SIG-M5 treated with dmso at 0.1 percent for 504 hours (cell line): ENCODE measurements around the gene CADPS2.
"Not testable (repeated sequence)": the region's sequence is repeated elsewhere in the genome, so short reads cannot be mapped to it uniquely, and the experiment has no call there.

Experiments used
- DNase-seq: peaks from one replicate; lab custom pipeline; 2025; ENCODE audit not compliant: unreplicated experiment; lab: John Stamatoyannopoulos, UW

CADPS2 gene

DNA sequence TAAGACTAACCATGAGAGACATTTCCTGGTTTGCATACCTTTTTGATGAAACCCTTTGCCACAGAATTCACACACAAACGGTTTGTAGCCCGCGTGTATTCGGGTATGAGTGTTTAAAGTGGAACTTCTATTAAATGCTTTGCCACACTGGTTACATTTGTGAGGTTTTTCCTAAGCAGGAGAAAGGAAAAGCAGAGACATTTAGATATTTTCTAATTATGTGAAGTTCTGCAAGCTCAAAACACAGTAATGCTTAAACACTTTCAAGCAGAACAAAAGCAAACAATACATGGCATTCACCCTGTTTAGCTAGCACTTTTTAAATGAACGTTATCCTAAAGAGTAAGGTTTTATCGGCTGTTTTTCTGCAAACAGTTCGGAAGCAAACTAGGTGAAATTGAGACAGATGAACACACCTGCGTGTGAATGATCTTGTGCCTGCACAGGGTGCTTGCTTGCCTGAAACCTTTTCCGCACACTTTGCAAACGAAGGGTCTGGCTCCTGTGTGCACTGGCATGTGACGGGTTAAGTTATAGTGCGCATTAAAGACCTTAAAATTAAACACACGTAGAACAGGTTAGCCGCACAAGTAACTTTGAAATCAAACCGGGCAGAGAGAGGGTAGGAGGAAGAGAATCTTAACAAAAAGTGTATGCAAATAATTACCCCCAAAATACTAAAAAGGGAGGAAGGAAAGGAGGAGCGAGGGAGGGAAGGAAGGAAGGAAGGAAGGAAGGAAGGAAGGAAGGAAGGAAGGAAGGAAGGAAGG lies 583.3 kb downstream of the CADPS2 start:
- DNase-seq: no peak

DNA sequence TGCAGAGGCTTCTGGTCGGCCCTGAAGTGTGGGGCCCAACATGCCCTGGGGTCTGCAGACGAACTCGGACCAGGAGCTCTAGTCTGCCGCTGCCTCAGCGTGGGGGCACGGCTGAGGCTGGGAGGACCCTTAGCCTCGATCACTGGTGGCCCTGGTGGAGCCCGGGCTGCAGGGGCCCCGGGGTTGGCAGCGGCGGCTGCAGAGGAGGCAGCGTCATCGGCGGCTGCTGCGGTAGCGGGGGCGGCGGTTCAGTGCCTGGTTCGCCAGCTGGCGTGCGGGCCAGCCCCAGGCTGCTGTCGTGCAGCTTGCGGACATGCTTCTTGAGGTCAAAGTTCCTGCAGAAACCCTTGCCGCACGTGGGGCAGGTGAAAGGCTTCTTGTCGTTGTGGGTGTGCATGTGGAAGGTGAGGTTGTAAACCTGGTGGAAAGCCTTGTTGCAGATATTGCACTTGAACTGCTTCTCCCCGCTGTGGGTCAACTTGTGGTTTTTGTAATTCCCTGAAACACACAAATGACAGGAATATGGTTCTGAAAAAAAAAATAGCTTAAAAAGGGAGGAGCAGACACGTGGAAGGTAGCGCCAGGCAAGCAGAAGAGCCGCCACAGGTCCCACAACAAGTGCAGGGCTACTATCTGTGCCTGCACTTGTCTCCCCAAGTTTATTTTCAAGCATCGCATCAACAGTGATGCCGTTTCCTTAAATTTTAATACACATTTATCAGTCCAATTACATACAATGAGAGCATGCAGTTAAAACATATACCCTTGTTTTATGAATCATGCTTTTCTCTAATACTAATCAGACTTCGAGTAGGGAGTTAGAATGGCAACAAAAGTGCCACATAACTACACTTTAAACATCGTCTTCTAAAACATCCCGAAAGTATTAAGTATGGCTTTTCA lies 584.2 kb downstream of the CADPS2 start:
- DNase-seq: no peak

DNA sequence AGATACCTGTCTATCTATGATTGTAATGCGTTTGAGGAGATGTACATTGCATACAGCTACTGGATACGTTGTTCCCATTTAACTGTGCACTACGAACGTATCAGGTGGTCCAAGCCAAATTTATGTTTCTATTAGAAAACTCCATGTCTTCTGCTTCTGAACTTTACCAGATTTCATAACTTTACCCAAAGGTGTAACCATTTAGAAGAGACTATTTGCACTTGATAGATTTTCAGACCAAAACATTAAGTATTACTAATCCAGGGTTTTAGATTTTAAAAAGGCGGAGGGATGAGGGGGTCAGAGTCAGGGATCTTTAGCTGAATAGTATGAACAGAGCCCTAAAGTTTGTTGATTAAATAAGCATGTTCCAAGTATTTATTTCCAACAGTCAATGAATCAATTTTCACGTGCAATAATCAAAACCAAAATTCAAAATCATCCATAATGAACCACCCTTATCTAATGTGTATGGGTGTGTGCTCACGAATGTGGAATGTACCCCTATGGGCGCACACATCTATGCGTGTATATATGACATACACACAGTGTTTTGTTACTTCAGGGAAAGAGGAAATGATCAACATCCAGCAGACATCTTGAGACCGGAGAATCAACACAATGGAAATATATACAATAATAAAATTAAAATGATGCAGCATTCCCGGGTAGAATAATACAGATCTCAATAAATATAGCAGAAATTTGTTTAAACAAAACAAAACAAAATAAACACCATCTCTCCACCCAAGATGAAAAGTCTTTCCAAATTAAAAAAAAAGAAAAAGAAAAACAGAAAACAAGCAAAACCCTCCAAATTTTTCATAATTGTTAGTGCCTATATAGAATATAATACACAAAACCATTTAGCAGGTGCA lies 585.1 kb downstream of the CADPS2 start:
- DNase-seq: no peak

GRCh38 chr7:122300211-122300932 lies 585.9 kb downstream of the CADPS2 start:
- no peak for DNase-seq

DNA sequence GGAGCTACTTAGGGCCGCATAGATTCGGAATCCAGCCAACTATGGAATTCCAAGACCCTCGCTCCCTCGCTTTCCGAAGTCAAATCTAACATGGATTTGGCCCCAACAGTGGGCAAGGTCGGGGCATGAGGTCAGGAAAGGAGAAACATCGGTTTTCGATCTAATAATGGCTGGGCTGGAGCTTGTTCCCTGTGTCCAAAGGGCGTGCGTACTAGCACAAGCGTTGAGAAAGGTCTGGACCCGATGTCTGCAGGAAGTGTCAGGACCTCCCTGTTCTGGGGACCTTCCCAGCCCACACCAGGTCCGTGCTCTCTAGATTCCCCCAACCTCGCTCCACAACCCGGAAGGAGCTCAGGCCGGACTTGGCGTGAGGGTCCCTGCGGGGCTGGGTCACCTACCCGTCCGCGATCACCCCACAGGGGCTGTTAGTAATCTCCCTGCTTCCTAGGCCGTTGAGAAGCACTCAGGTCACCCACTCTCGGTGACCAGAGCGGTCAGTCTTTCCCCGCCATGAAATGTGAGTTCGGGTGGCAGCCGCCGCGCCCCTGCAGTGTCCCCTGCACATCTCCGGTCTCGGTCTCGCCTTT lies 586.5 kb downstream of the CADPS2 start:
- no peak for DNase-seq

- no peak for DNase-seq
These were observed 587.6 kb downstream of the CADPS2 start for GRCh38 chr7:122298618-122299017.

- no peak for DNase-seq
These were observed 588.1 kb downstream of the CADPS2 start for GRCh38 chr7:122298131-122298530.

GRCh38 chr7:122291189-122291588 lies 595.1 kb downstream of the CADPS2 start:
- DNase-seq: no peak

DNA sequence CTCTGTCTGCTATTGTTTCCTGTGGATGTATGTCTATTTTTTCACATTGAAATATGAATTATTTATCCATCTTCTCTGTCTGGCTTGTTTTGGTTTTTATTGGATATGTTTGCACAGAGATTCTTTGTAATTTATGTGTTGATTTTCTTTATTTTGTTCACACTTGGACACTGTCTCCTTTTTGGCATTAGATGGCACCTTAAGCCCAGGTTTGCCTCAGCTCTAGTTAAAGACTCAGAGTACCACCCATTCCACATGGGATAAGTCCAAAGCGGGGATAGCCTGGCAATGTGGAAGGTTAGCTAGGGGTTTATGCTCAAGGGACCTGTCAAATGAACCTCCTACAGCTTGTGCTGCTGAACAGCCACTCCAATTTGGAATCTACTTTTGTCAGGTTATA lies 595.8 kb downstream of the CADPS2 start:
- no peak for DNase-seq

DNA sequence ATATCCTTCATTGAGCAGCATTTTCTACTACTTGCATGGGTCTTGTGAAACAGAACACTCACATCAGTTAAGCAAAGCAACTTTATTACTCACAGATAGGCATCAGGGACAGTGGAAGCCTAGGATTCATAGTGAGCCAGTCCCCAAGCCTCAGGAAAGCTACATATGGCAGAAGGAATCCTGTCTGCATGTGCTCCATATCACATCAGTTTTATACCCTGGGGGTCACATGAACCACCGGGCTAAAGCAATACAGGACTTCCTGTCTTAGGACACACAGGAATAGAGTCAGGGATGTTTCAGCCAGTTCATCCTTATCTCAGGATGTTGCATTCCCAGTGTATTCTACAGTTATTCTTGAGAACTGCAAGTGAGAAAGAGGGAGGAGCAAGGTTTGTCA lies 596.8 kb downstream of the CADPS2 start:
- DNase-seq: no peak

DNA sequence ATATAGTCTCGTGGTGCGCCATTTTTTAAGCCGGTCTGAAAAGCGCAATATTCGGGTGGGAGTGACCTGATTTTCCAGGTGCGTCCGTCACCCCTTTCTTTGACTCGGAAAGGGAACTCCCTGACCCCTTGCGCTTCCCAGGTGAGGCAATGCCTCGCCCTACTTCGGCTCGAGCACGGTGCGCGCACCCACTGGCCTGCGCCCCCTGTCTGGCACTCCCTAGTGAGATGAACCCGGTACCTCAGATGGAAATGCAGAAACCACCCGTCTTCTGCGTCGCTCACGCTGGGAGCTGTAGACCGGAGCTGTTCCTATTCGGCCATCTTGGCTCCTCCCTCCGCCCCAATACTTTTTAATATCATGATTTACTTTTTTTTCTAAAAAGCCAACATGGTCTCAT lies 601.7 kb downstream of the CADPS2 start:
- not testable (repeated sequence) for DNase-seq

DNA sequence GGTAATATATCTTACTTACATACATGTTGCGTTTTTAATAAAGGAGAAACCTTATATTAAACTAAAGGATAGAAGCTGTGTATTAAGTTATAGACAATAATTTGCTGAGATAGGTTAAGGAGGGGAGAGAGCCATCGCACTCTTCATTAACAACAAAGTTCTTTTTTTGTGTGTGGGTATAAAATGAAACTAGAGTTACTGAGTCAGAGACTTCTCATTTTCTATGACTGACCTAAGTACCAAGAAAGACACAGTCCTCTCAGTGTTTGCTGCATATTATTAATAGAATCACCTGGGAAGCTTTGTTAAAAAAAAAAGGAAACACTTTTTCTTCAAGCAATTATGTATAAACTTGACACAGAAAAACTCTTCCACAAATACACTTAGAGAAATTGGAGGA lies 613.1 kb downstream of the CADPS2 start:
- no peak for DNase-seq

GRCh38 chr7:122269241-122269640 lies 617.0 kb downstream of the CADPS2 start:
- no peak for DNase-seq
